HepG2 (cell line): Measurements from ENCODE around the gene KIAA0232. TPM values are rescaled to one million over a fixed set of nuclear protein-coding genes. Genes with fewer than 3 reads are reported as not detected.

ENCODE experiments used
- ATAC-seq: fragments of 200-7000 bp; cut with Tn5 transposase; 3 replicates; pipeline ENCODE4 v1.9.1; 2020; ENCODE audit warnings: mild to moderate bottlenecking, moderate library complexity
- BruUV-seq: library from RNA; stranded (reverse); fragments of 400-500 nt; replicated peaks from 2 replicates; lab custom pipeline; 2021; lab: Mats Ljungman, UMichigan
- CTCF ChIA-PET: fragments of 300-600 bp; formaldehyde crosslinking; extraction: SDS; loops from one replicate; lab custom pipeline; 2021; ENCODE audit warnings: low total read pairs, inconsistent platforms, low intra/inter-chr PET ratio; lab: Yijun Ruan, JAX
- POLR2A ChIA-PET: fragments of 350-600 bp; sonication (Branson Sonifier 250); formaldehyde crosslinking; loops from one replicate; lab custom pipeline; 2020; ENCODE audit warnings: antibody characterized with exemption, inconsistent platforms; lab: Yijun Ruan, JAX
- DNase-seq: peaks from one replicate; pipeline ENCODE4 v3.0.0-alpha.2; 2015; ENCODE audit warnings: low spot score
- FAIRE-seq: peaks from 3 replicates; lab custom pipeline; 2011; peaks lifted over from hg19 to GRCh38; lab: Jason Lieb, UNC
- H2AFZ ChIP-seq: one replicate; pipeline ENCODE4 v1.6.1; 2011; ENCODE audit warnings: low read length, inconsistent platforms
- H3K27ac ChIP-seq: fragments of 300-600 bp; 3 replicates; pipeline ENCODE4 v1.8.0; 2011; ENCODE audit warnings: mixed run types, mild to moderate bottlenecking, mixed read lengths, low read length, inconsistent platforms; ENCODE audit not compliant: insufficient read depth; ENCODE audit errors: extremely low read length
- H3K27me3 ChIP-seq, 2 experiments: fragments of 200-600 bp in 1 of 2; 2 replicates in 1 of 2; 3 replicates in 1 of 2; pipeline versions ENCODE4 v1.6.0 to v1.8.0; 2011; ENCODE audit warnings: low read length in 2 of 2, mild to moderate bottlenecking in 2 of 2, moderate library complexity in 2 of 2, inconsistent platforms in 1 of 2; ENCODE audit not compliant: insufficient read depth in 2 of 2, control insufficient read depth in 1 of 2
- H3K36me3 ChIP-seq, 2 experiments: fragments of 200-600 bp in 1 of 2; replicated peaks in 1 of 2; 2 replicates in 1 of 2; 3 replicates in 1 of 2; pipeline versions ENCODE4 v1.5.1 to v1.8.0; 2011; ENCODE audit warnings: low read length in 2 of 2, inconsistent platforms in 1 of 2; ENCODE audit not compliant: insufficient read depth in 2 of 2, control insufficient read depth in 1 of 2
- H3K4me1 ChIP-seq: 2 replicates; pipeline ENCODE4 v1.5.1; 2012; ENCODE audit warnings: low read length, inconsistent platforms; ENCODE audit not compliant: insufficient read depth
- H3K4me2 ChIP-seq: 2 replicates; pipeline ENCODE4 v1.6.0; 2011; ENCODE audit warnings: low read depth, low read length, inconsistent platforms
- H3K4me3 ChIP-seq, 3 experiments: fragments of 200-600 bp in 1 of 3; sonication (generic), shearing (Covaris generic) in 1 of 3; replicated peaks in 1 of 3; 2 replicates each; pipeline ENCODE4 v1.5.1; 2011 to 2016; ENCODE audit warnings: low read length in 3 of 3, inconsistent platforms in 2 of 3, low read depth in 2 of 3, mild to moderate bottlenecking in 2 of 3, control low read depth in 1 of 3, mixed read lengths in 1 of 3; ENCODE audit not compliant: insufficient read depth in 1 of 3
- H3K79me2 ChIP-seq: one replicate; pipeline ENCODE4 v1.6.1; 2011; ENCODE audit warnings: low read length, inconsistent platforms; ENCODE audit not compliant: insufficient read depth
- H3K9ac ChIP-seq: 2 replicates; pipeline ENCODE4 v1.6.0; 2011; ENCODE audit warnings: mild to moderate bottlenecking, low read depth, low read length, inconsistent platforms; ENCODE audit not compliant: insufficient read depth
- H3K9me3 ChIP-seq: 2 replicates; pipeline ENCODE4 v1.5.1; 2012; ENCODE audit warnings: mild to moderate bottlenecking, low read length
- H4K20me1 ChIP-seq: 2 replicates; pipeline ENCODE4 v1.6.0; 2011; ENCODE audit warnings: inconsistent platforms, mild to moderate bottlenecking, low read length, moderate library complexity; ENCODE audit not compliant: insufficient read depth
- ARNTL ChIP-seq: sonication (generic); formaldehyde crosslinking; IDR thresholded peaks from 2 replicates; pipeline ENCODE4 v1.4.0; 2020; ENCODE audit warnings: mild to moderate bottlenecking, missing genetic modification reagents
- DMAP1 ChIP-seq: IDR thresholded peaks from 2 replicates; pipeline ENCODE4 v1.6.1; 2016
- HIVEP1 ChIP-seq: sonication (generic); formaldehyde crosslinking; IDR thresholded peaks from 2 replicates; pipeline ENCODE4 v1.4.0; 2020; ENCODE audit warnings: mild to moderate bottlenecking, missing genetic modification reagents
- HNRNPK ChIP-seq: fragments of 200-400 bp; formaldehyde crosslinking; IDR thresholded peaks from 2 replicates; pipeline ENCODE4 v1.6.1; 2018; ENCODE audit warnings: low read length, low read depth, moderate library complexity, mild to moderate bottlenecking; ENCODE audit not compliant: poor library complexity, severe bottlenecking
- PAWR ChIP-seq: sonication (generic); formaldehyde crosslinking; IDR thresholded peaks from 2 replicates; pipeline ENCODE4 v1.4.0; 2020; ENCODE audit warnings: missing genetic modification reagents, mild to moderate bottlenecking, borderline replicate concordance
- PTBP1 ChIP-seq: fragments of 200-400 bp; formaldehyde crosslinking; IDR thresholded peaks from 2 replicates; pipeline ENCODE4 v1.6.1; 2018; ENCODE audit warnings: low read length, low read depth; ENCODE audit not compliant: poor library complexity, severe bottlenecking
- RAD21 ChIP-seq: fragments of 450-650 bp; formaldehyde crosslinking; IDR thresholded peaks from 2 replicates; pipeline ENCODE4 v1.5.0; 2020; ENCODE audit warnings: mild to moderate bottlenecking
- SNAI1 ChIP-seq: sonication (generic); formaldehyde crosslinking; IDR thresholded peaks from 2 replicates; pipeline ENCODE4 v1.5.0; 2020; ENCODE audit warnings: mild to moderate bottlenecking, missing genetic modification reagents, borderline replicate concordance
- TERF1 ChIP-seq: sonication (generic); formaldehyde crosslinking; IDR thresholded peaks from 2 replicates; pipeline ENCODE4 v1.8.0; 2022; ENCODE audit warnings: mild to moderate bottlenecking, missing genetic modification reagents, moderate library complexity
- ZBTB40 ChIP-seq, 2 experiments: fragments of 450-650 bp in 1 of 2; sonication (generic) in 1 of 2; formaldehyde crosslinking in 1 of 2; IDR thresholded peaks; 2 replicates each; pipeline versions ENCODE4 v1.6.1 to v1.8.0; 2016 to 2022; ENCODE audit warnings: antibody characterized with exemption in 1 of 2, mild to moderate bottlenecking in 1 of 2, missing genetic modification reagents in 1 of 2
- ZNF761 ChIP-seq: sonication (generic); formaldehyde crosslinking; conservative IDR thresholded peaks from 2 replicates; pipeline ENCODE4 v1.4.0; 2020; ENCODE audit warnings: mild to moderate bottlenecking, missing genetic modification reagents
- ZNF777 ChIP-seq: sonication (generic); formaldehyde crosslinking; IDR thresholded peaks from 2 replicates; pipeline ENCODE4 v1.4.0; 2020; ENCODE audit warnings: missing genetic modification reagents
- ZNF781 ChIP-seq: sonication (generic); formaldehyde crosslinking; IDR thresholded peaks from 2 replicates; pipeline ENCODE4 v1.5.1; 2020; ENCODE audit warnings: borderline replicate concordance, mild to moderate bottlenecking, missing genetic modification reagents; ENCODE audit errors: not compliant biosample characterization
- WGBS: methylation state at CpG from one replicate; pipeline ENCODE4 v1.1.6; 2017; ENCODE audit warnings: low lambda C conversion rate; 5-methylcytosine and 5-hydroxymethylcytosine counted together
- in situ Hi-C: cut with HindIII; loops from 2 replicates; pipeline ENCODE4 v1.10.0; 2017; ENCODE audit warnings: low pct_unique_long_range_greater_than_20kb; ENCODE audit not compliant: extremely low pct_ligation_motif_present
- intact Hi-C: fragments of 100-400 bp; cut with micrococcal nuclease; formaldehyde crosslinking; loops from one replicate; pipeline ENCODE4 v1.10.0; 2022; ENCODE audit not compliant: unreplicated experiment
- polyA plus RNA-seq, 8 experiments: library from polyadenylated mRNA; depleted of rRNA in 3 of 8; stranded (reverse) in 7 of 8; unstranded in 1 of 8; fragments of >200 nt; fragmentation: Illumina TruSeq in 4 of 8; extraction: Trizol in 4 of 8; gene quantifications; 2 replicates each; pipeline versions ENCODE4 v1.2.1 to v1.2.3, GENCODE V29; 2011 to 2016; ENCODE audit warnings: low read depth in 4 of 8, missing spikeins in 1 of 8, mixed read lengths in 1 of 8; ENCODE audit not compliant: insufficient read depth in 1 of 8
- total RNA-seq, 5 experiments: library from RNA; depleted of rRNA; stranded (reverse); fragments of >200 nt; fragmentation: Illumina TruSeq; extraction: Trizol; gene quantifications; 2 replicates each; pipeline ENCODE4 v1.2.3, GENCODE V29; 2016; ENCODE audit warnings: low read depth in 1 of 5

Gene KIAA0232
- total and polyA plus RNA-seq, 2 of the 13 experiments (the other 11 are each of a cell fraction or from before 2014, with no cell fraction given), result 7.8 to 17.1 TPM

DNA sequence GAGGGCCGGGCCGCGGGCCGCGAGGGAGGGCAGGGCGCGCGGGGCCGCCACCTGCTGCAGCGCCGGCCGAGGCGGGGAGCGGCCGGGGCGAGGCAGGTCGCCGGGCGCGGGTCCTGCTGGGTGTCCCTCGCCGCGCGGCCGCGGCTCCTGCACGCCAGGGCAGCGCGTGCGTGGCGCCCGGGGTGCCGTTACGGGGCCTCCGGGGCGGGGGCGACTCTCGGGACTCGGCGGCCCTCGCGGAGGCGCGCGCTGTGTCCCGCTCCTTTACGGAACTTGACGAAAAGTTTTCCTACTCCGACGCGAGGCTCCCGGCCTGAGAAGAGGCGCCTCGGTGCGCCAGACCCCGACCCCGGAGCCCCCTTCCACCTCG is 127.4 kb downstream of the KIAA0232 start:
- ChIA-PET POLR2A (interaction anchor here (0.7 to 11.5 kb wide), 26 partner anchors 8 to 216 kb away, joined by 3 to 215 read pairs (median 7); partner anchors contain the start of genes BLOC1S4, GRPEL1, MRFAP1L1 and S100P), CTCF (interaction anchor here (1.3 to 3.1 kb wide), 2 partner anchors 8 to 18 kb away, joined by 4 to 12 read pairs; no protein-coding TSS in a partner anchor)
- ATAC-seq (peak; percentile 3), DNase-seq (no peak), FAIRE-seq (no peak)
- Histone ChIP-seq H3K4me3 (peak overlapping the region; percentile 63 to 92 (median 83)), H3K4me2 (peak overlapping the region; percentile 96), H3K27me3 (no peaks in the 10 kb centered on the region; a peak in 1 of 5 replicates), H3K9me3 (no peaks in the 10 kb centered on the region), H3K79me2 (peaks cover 52% of the 10 kb centered on the region), H2AFZ (no peak overlapping the region), H3K36me3 (no peaks in the 10 kb centered on the region), H3K4me1 (peaks cover 68% of the 10 kb centered on the region), H3K9ac (peak overlapping the region; percentile 87), H3K27ac (peak overlapping the region; percentile 73), H4K20me1 (peaks cover 24% of the 10 kb centered on the region; the same call in 1 of the 2 replicates)
- intact Hi-C loops, result loop anchor here (2.0 to 10.0 kb wide), 4 partner anchors 17 to 135 kb away; partner anchors contain the start of gene TADA2B
- 0% methylated on average over 6 of the region's 58 CpGs for WGBS
- in situ Hi-C loops, result loop anchor here (10.0 kb wide), 1 partner anchor 165 kb away; no protein-coding TSS in a partner anchor
- no TSS peak for BruUV-seq
- TF ChIP-seq ZNF777 (CRISPR knock-in tag) (0 out of 2 replicates have a peak, but pooled peaks have one; percentile 35), SNAI1 (CRISPR knock-in tag) (no peak), HIVEP1 (no peak), TERF1 (CRISPR knock-in tag) (no peak), ZBTB40 (IDR thresholded peaks at IDR 0.05) (no peak), ZBTB40 (CRISPR knock-in tag; IDR thresholded peaks at IDR 0.05) (no peak), HNRNPK (no peak), DMAP1 (no peak), ARNTL (0 out of 2 replicates have a peak, but pooled peaks have one; percentile 2), ZNF781 (CRISPR knock-in tag) (no peak), RAD21 (peak; percentile 23; the same call in 1 of the 2 replicates), PAWR (CRISPR knock-in tag) (0 out of 2 replicates have a peak, but pooled peaks have one; percentile 42), PTBP1 (no peak), ZNF761 (no peak)
